Body of pancreas (tissue), 4 donors: Measurements from ENCODE around the gene MYL6B.

Experiments used
- POLR2A ChIP-seq, 3 donors: fragments of 450-650 bp; IDR thresholded peaks; one replicate each; pipeline ENCODE4 v1.6.1; 2016; ENCODE audit warnings: antibody characterized with exemption in 3 of 3, mild to moderate bottlenecking in 2 of 3
- TF ChIP-seq, protein P1 (sequence below), 7 experiments: fragments of 450-650 bp in 4 of 7; fragments of 200-600 bp in 3 of 7; sonication (generic) in 3 of 7; IDR thresholded peaks; one replicate each; pipeline ENCODE4 v1.5.1; 2016 to 2019; ENCODE audit warnings: antibody characterized with exemption in 7 of 7

DNA sequence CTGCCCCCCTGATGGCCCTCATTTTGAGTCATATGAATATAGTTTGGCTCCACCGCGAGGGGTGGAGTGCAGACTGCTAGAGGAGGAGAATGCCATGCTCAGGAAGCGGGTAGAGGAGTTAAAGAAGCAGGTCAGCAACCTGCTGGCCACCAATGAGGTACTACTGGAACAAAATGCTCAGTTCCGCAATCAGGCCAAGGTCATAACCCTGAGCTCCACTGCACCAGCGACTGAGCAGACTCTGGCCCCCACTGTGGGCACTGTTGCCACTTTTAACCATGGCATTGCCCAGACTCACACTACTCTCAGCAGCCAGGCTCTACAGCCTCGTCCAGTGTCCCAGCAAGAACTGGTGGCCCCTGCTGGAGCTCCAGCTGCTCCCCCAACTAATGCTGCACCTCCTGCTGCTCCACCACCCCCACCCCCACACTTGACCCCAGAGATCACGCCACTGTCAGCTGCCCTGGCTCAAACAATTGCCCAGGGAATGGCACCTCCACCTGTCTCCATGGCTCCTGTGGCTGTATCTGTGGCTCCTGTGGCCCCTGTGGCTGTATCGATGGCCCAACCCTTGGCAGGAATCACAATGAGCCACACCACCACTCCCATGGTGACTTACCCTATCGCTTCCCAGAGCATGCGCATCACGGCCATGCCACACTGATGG lies 31.1 kb upstream of the MYL6B start:
- no peak for TF ChIP-seq POLR2A (IDR thresholded peaks at IDR 0.05)
- TF ChIP-seq, protein P1, sequence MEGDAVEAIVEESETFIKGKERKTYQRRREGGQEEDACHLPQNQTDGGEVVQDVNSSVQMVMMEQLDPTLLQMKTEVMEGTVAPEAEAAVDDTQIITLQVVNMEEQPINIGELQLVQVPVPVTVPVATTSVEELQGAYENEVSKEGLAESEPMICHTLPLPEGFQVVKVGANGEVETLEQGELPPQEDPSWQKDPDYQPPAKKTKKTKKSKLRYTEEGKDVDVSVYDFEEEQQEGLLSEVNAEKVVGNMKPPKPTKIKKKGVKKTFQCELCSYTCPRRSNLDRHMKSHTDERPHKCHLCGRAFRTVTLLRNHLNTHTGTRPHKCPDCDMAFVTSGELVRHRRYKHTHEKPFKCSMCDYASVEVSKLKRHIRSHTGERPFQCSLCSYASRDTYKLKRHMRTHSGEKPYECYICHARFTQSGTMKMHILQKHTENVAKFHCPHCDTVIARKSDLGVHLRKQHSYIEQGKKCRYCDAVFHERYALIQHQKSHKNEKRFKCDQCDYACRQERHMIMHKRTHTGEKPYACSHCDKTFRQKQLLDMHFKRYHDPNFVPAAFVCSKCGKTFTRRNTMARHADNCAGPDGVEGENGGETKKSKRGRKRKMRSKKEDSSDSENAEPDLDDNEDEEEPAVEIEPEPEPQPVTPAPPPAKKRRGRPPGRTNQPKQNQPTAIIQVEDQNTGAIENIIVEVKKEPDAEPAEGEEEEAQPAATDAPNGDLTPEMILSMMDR (IDR thresholded peaks at IDR 0.05), result no peak
